ENCODE measurements around the gene HBE1.

GRCh38 chr11:5240056-5240455, 29.7 kb downstream of the HBE1 start:
- TF ChIP-seq EZH2 (IDR thresholded peaks at IDR 0.05; ENCODE audit: insufficient read depth, poor library complexity, severe bottlenecking) (no peak), EZH2phosphoT487 (IDR thresholded peaks at IDR 0.05; ENCODE audit: insufficient read depth, low read depth) (no peak)

Data from GM23248 (cell line).